Neural cell (in vitro differentiated cells): ENCODE data around the gene NDRG2. TPM values are rescaled to one million over a fixed set of nuclear protein-coding genes. Genes with fewer than 3 reads are reported as not detected.
A peak's percentile ranks its signal among the peaks of the same experiment; 100 is the strongest.

Experiments
- H2AFZ ChIP-seq: fragments of 200-600, 300-800 bp; sonication (generic), shearing (Covaris generic); 2 replicates; pipeline ENCODE4 v1.6.0; 2014; ENCODE audit warnings: low read depth, mild to moderate bottlenecking, antibody characterized with exemption, low read length, moderate library complexity
- H3F3A ChIP-seq: fragments of 200-600 bp; shearing (Covaris generic); 2 replicates; pipeline ENCODE4 v1.6.1; 2016; ENCODE audit warnings: mild to moderate bottlenecking, moderate library complexity, mixed read lengths, antibody characterized with exemption, low read length; ENCODE audit not compliant: insufficient read depth, poor library complexity, severe bottlenecking
- H3K27ac ChIP-seq: fragments of 200-600, 300-800 bp; sonication (generic), shearing (Covaris generic); 2 replicates; pipeline ENCODE4 v1.5.1; 2014; ENCODE audit warnings: mild to moderate bottlenecking, low read length, moderate library complexity
- H3K27me3 ChIP-seq: fragments of 300-800, 200-600 bp; sonication (generic), shearing (Covaris generic); 2 replicates; pipeline ENCODE4 v1.6.0; 2014; ENCODE audit warnings: mild to moderate bottlenecking, low read depth, low read length, moderate library complexity; ENCODE audit not compliant: insufficient read depth
- H3K36me3 ChIP-seq: fragments of 300-800, 200-600 bp; sonication (generic), shearing (Covaris generic); 2 replicates; pipeline ENCODE4 v1.5.1; 2014; ENCODE audit warnings: mild to moderate bottlenecking, antibody characterized with exemption, low read length, moderate library complexity; ENCODE audit not compliant: insufficient read depth
- H3K4me2 ChIP-seq: fragments of 300-800, 200-600 bp; sonication (generic), shearing (Covaris generic); 2 replicates; pipeline ENCODE4 v1.6.0; 2014; ENCODE audit warnings: mild to moderate bottlenecking, low read length
- H3K4me3 ChIP-seq: fragments of 300-800, 200-600 bp; sonication (generic), shearing (Covaris generic); 2 replicates; pipeline ENCODE4 v1.5.1; 2014; ENCODE audit warnings: mild to moderate bottlenecking, low read length, moderate library complexity
- H3K79me2 ChIP-seq: fragments of 200-600 bp; shearing (Covaris generic); replicated peaks from 2 replicates; pipeline ENCODE4 v1.6.0; 2014; ENCODE audit warnings: mild to moderate bottlenecking, low read length, moderate library complexity; ENCODE audit not compliant: insufficient read depth
- H3K9ac ChIP-seq: fragments of 300-800, 200-600 bp; sonication (generic), shearing (Covaris generic); 2 replicates; pipeline ENCODE4 v1.6.1; 2016; ENCODE audit warnings: mild to moderate bottlenecking, low read length, mixed read lengths
- H3K9me2 ChIP-seq: fragments of 200-600 bp; shearing (Covaris generic); 2 replicates; pipeline ENCODE4 v1.6.1; 2016; ENCODE audit warnings: mild to moderate bottlenecking, low read length, mixed read lengths; ENCODE audit not compliant: insufficient read depth
- H3K9me3 ChIP-seq: fragments of 200-600, 300-800 bp; sonication (generic), shearing (Covaris generic); 2 replicates; pipeline ENCODE4 v1.6.1; 2016; ENCODE audit warnings: mild to moderate bottlenecking, mixed run types, low read length, moderate library complexity, mixed read lengths
- H4K20me1 ChIP-seq: fragments of 200-600 bp; shearing (Covaris generic); 2 replicates; pipeline ENCODE4 v1.6.1; 2016; ENCODE audit warnings: mild to moderate bottlenecking, mixed run types; ENCODE audit not compliant: insufficient read depth
- EP300 ChIP-seq: fragments of 450-650 bp; conservative IDR thresholded peaks from 2 replicates; pipeline ENCODE4 v1.6.1; 2014; ENCODE audit warnings: antibody characterized with exemption, mild to moderate bottlenecking, moderate library complexity; ENCODE audit not compliant: poor library complexity, severe bottlenecking
- EZH2 ChIP-seq: fragments of 200-600, 300-800 bp; shearing (Covaris generic), sonication (generic); IDR thresholded peaks from 2 replicates; pipeline ENCODE4 v1.6.1; 2014; ENCODE audit warnings: antibody characterized with exemption, low read length, borderline replicate concordance, mild to moderate bottlenecking; ENCODE audit not compliant: insufficient read depth, poor library complexity, severe bottlenecking
- MXI1 ChIP-seq: fragments of 450-650 bp; conservative IDR thresholded peaks from 2 replicates; pipeline ENCODE4 v1.6.1; 2014; ENCODE audit warnings: antibody characterized with exemption, mild to moderate bottlenecking; ENCODE audit not compliant: poor library complexity, severe bottlenecking
- POLR2AphosphoS5 ChIP-seq: IDR thresholded peaks from 2 replicates; pipeline ENCODE4 v1.6.1; 2012
- RAD21 ChIP-seq: fragments of 450-650 bp; conservative IDR thresholded peaks from 2 replicates; pipeline ENCODE4 v1.6.1; 2014; ENCODE audit warnings: antibody characterized with exemption, mild to moderate bottlenecking, moderate library complexity
- SMC3 ChIP-seq: fragments of 450-650 bp; conservative IDR thresholded peaks from 2 replicates; pipeline ENCODE4 v1.6.1; 2014; ENCODE audit warnings: antibody characterized with exemption, mild to moderate bottlenecking, moderate library complexity; ENCODE audit not compliant: poor library complexity
- TAF1 ChIP-seq: IDR thresholded peaks from 2 replicates; pipeline ENCODE4 v1.6.1; 2012; ENCODE audit warnings: low read depth
- polyA minus RNA-seq: library from RNA; depleted of rRNA, polyadenylated mRNA; stranded (reverse); fragments of >200 nt; gene quantifications from 2 replicates; pipeline ENCODE4 v1.2.3, GENCODE V29; 2014
- polyA plus RNA-seq: library from polyadenylated mRNA; depleted of rRNA; stranded (reverse); fragments of >200 nt; gene quantifications from 2 replicates; pipeline ENCODE4 v1.2.3, GENCODE V29; 2014
- TF ChIP-seq, protein P1 (sequence below): fragments of 450-650 bp; IDR thresholded peaks from 2 replicates; pipeline ENCODE4 v1.5.1; 2014; ENCODE audit warnings: antibody characterized with exemption, mild to moderate bottlenecking, moderate library complexity; ENCODE audit not compliant: poor library complexity, severe bottlenecking
- TF ChIP-seq, protein P2 (sequence below): IDR thresholded peaks from 2 replicates; pipeline ENCODE4 v1.6.1; 2012; ENCODE audit warnings: borderline replicate concordance

Gene NDRG2
- polyA plus RNA-seq (30.8 and 43.3 TPM in 2 replicates), polyA minus RNA-seq (26.3 and 27.3 TPM in 2 replicates)

DNA sequence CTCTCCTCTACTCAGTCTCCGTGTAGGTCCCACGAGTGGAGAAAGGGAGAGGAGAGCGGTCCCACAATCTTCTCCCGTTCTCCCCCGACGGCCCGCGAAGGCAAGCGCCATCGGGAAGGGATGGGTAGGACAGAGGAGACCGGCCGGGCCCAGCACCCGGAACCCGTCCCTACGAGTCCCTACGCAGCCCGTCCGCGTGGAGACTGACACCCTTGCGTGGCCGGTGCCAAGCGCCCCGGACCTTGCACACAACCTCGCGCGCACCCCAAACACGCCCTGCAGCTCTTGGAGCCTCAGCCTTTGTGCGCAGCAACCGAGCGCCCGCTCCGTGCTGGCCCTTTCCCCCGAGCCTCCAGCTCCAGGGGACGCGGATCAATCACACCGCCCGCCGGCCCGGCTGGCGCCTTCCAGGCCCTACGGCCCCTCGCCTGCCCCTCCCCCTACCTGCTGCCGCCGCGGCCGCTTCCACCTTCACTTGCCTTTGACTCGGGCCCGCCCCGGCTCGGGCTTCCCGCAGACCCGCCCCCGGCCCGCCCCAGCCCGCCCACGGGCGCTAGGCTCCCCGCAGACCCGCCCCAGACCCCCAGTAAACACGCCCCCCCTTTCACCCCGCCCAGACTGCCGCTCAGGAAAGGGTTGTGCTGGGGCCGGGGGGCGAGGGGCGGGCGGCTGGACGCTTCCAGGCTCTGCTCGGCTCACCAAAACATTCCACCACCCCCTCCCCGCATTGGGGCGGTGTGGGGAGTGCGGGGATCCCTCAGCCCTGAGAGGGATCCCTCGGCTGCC lies at the start of gene NDRG2:
NDRG2 (minus strand) TSS at position 477 of the 786 bp plus-strand sequence. CDS start 1,746 bp downstream, outside the sequence.
- TF ChIP-seq TAF1, result no peak
- no peak for TF ChIP-seq EP300
- TF ChIP-seq MXI1, result peak; percentile 48
- peak; percentile 8 for TF ChIP-seq RAD21
- TF ChIP-seq, protein P1, sequence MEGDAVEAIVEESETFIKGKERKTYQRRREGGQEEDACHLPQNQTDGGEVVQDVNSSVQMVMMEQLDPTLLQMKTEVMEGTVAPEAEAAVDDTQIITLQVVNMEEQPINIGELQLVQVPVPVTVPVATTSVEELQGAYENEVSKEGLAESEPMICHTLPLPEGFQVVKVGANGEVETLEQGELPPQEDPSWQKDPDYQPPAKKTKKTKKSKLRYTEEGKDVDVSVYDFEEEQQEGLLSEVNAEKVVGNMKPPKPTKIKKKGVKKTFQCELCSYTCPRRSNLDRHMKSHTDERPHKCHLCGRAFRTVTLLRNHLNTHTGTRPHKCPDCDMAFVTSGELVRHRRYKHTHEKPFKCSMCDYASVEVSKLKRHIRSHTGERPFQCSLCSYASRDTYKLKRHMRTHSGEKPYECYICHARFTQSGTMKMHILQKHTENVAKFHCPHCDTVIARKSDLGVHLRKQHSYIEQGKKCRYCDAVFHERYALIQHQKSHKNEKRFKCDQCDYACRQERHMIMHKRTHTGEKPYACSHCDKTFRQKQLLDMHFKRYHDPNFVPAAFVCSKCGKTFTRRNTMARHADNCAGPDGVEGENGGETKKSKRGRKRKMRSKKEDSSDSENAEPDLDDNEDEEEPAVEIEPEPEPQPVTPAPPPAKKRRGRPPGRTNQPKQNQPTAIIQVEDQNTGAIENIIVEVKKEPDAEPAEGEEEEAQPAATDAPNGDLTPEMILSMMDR, result no peak
- TF ChIP-seq SMC3, result peak; percentile 33
- peak; percentile 46 for TF ChIP-seq POLR2AphosphoS5
- TF ChIP-seq EZH2, result no peak
- H3K4me2 ChIP-seq, result peak within 1 kb of the TSS; percentile 48
- no peak within 1 kb of the TSS for H3K27ac ChIP-seq
- no peaks in the 10 kb centered on the region for H4K20me1 ChIP-seq
- H3K36me3 ChIP-seq, result no peaks in the 10 kb centered on the region
- H2AFZ ChIP-seq, result peak within 1 kb of the TSS; percentile 45
- H3K9ac ChIP-seq, result peak within 1 kb of the TSS; percentile 69
- H3K4me3 ChIP-seq, result peak within 1 kb of the TSS; percentile 77
- H3K79me2 ChIP-seq, result no peaks in the 10 kb centered on the region
- H3K27me3 ChIP-seq, result peaks cover 19% of the 10 kb centered on the region
- no peaks in the 10 kb centered on the region for H3K9me3 ChIP-seq
- no peaks in the 10 kb centered on the region for H3F3A ChIP-seq
- no peaks in the 10 kb centered on the region for H3K9me2 ChIP-seq

DNA sequence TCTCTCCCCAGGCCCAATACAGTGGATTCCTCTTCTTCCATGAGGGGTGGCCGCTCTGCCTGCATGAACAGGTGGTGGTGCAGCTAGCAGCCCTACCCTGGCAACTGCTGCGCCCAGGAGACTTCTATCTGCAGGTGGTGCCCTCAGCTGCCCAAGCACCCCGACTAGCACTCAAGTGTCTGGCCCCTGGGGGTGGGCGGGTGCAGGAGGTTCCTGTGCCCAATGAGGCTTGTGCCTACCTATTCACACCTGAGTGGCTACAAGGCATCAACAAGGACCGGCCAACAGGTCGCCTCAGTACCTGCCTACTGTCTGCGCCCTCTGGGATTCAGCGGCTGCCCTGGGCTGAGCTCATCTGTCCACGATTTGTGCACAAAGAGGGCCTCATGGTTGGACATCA lies 49.1 kb upstream of the NDRG2 start:
- no peak overlapping the region for H3K4me2 ChIP-seq
- H3K27ac ChIP-seq, result no peak overlapping the region
- H3K36me3 ChIP-seq, result peaks cover 5% of the 10 kb centered on the region
- H3K9me3 ChIP-seq, result no peaks in the 10 kb centered on the region
- no peak overlapping the region for H2AFZ ChIP-seq
- TF ChIP-seq EP300, result no peak
- no peak for TF ChIP-seq RAD21
- TF ChIP-seq EZH2, result no peak
- no peak for TF ChIP-seq TAF1
- TF ChIP-seq POLR2AphosphoS5, result no peak
- TF ChIP-seq, protein P1, result no peak
- no peak for TF ChIP-seq MXI1
- TF ChIP-seq, protein P2, sequence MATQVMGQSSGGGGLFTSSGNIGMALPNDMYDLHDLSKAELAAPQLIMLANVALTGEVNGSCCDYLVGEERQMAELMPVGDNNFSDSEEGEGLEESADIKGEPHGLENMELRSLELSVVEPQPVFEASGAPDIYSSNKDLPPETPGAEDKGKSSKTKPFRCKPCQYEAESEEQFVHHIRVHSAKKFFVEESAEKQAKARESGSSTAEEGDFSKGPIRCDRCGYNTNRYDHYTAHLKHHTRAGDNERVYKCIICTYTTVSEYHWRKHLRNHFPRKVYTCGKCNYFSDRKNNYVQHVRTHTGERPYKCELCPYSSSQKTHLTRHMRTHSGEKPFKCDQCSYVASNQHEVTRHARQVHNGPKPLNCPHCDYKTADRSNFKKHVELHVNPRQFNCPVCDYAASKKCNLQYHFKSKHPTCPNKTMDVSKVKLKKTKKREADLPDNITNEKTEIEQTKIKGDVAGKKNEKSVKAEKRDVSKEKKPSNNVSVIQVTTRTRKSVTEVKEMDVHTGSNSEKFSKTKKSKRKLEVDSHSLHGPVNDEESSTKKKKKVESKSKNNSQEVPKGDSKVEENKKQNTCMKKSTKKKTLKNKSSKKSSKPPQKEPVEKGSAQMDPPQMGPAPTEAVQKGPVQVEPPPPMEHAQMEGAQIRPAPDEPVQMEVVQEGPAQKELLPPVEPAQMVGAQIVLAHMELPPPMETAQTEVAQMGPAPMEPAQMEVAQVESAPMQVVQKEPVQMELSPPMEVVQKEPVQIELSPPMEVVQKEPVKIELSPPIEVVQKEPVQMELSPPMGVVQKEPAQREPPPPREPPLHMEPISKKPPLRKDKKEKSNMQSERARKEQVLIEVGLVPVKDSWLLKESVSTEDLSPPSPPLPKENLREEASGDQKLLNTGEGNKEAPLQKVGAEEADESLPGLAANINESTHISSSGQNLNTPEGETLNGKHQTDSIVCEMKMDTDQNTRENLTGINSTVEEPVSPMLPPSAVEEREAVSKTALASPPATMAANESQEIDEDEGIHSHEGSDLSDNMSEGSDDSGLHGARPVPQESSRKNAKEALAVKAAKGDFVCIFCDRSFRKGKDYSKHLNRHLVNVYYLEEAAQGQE, result no peak
- no peak for TF ChIP-seq SMC3
- H3K9me2 ChIP-seq, result no peaks in the 10 kb centered on the region
- H3K79me2 ChIP-seq, result peaks cover 7% of the 10 kb centered on the region
- H3K27me3 ChIP-seq, result no peaks in the 10 kb centered on the region
- no peak overlapping the region for H3K4me3 ChIP-seq
- no peaks in the 10 kb centered on the region for H3F3A ChIP-seq
- H4K20me1 ChIP-seq, result no peaks in the 10 kb centered on the region
- H3K9ac ChIP-seq, result no peak overlapping the region
